AG09319 (cell line): ENCODE measurements around the gene SHPK.

ENCODE experiments used
- DNase-seq: peaks from one replicate; pipeline ENCODE4 v3.0.0-alpha.2; 2010; ENCODE audit warnings: low read depth; ENCODE audit errors: extremely low read depth
- TF ChIP-seq, protein P1 (sequence below): IDR thresholded peaks from 2 replicates; pipeline ENCODE4 v1.5.1; 2011; ENCODE audit warnings: low read depth, mild to moderate bottlenecking, inconsistent platforms, low read length, moderate library complexity

Gene SHPK

DNA sequence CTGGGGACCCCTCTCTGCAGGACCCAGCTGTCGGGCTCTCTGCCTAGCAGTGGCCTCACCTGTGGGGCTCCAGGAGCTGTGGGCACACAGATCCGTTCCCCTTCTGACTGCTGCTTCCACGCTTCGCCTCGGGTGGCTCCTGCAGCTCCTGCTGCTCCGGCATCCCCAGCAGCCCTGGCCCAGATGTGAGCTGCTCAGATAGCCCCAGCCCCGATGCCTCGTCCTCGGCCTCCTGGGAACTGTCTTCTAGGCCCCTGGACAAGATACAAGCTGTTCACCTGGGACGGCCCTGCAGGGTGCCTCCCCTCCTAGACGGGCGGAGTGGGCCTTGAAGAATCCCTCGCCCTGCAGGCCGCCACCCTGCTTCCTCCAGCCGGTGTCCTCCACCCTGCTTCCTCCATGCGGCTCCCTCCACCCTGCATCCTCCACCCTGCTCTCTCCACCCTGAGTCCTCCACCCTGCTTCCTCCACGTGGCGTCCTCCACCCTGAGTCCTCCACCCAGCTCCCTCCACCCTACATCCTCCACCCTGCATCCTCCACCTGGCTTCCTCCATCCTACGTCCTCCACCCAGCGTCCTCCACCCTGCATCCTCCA is 43.6 kb upstream of the SHPK start:
- TF ChIP-seq, protein P1, sequence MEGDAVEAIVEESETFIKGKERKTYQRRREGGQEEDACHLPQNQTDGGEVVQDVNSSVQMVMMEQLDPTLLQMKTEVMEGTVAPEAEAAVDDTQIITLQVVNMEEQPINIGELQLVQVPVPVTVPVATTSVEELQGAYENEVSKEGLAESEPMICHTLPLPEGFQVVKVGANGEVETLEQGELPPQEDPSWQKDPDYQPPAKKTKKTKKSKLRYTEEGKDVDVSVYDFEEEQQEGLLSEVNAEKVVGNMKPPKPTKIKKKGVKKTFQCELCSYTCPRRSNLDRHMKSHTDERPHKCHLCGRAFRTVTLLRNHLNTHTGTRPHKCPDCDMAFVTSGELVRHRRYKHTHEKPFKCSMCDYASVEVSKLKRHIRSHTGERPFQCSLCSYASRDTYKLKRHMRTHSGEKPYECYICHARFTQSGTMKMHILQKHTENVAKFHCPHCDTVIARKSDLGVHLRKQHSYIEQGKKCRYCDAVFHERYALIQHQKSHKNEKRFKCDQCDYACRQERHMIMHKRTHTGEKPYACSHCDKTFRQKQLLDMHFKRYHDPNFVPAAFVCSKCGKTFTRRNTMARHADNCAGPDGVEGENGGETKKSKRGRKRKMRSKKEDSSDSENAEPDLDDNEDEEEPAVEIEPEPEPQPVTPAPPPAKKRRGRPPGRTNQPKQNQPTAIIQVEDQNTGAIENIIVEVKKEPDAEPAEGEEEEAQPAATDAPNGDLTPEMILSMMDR: no peak
- DNase-seq: no peak

DNA sequence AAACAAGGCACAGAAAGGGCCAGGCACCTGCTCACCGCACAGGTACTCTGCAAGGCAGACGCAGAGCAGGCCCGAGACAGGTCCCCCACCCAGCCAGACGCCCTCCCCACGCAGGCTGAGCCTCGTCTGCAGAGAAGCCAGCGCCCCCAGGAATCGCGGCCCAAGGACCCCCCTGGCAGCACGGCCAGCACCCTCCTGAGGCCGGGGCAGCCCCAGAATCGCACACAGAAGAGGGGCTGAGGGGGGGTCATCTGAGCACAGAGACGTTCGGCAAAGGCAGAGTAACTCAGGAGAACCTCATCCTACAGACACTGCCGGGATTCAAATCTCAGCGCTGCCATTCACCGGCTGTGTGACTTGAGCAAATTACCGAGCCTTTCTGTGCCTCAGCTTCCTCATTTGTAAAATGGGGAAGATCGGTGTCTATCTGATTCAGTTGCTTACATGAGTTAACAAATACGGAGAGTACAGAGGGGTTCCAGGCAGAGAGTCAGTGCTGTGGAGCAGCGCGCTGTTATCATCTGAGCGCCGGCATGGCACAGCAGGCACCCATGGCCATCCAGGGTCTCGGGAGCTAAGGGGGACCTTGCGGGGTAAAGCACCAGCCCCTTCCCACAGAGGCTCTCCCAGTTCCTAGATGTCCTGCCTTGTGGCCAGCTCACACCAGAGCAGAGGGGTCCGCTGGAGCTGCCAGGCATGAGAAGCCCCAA is 42.9 kb upstream of the SHPK start:
- TF ChIP-seq, protein P1: no peak
- no peak for DNase-seq

GRCh38 chr17:3678095-3678820 is 42.2 kb upstream of the SHPK start:
- DNase-seq: no peak
- TF ChIP-seq, protein P1: no peak

DNA sequence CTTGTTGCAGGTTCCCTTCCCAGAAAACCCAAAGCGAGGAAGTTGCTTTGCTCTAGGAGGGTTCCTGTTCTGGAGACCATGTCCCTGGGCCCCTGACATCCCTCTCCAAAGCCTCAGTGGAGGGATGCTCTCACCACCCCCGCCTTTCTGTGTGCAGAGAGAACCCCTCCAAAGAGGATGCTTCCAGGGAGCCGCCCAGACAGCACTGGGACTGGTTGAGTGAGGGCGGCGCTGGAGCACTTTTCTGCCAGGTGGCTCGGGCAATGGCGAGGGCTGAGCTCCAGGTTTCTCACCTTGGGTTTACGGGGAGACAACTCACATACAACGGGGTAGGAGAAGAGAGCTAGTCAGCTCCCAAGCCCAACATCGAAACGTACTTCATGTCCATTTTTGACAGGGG is 39.8 kb upstream of the SHPK start:
- TF ChIP-seq, protein P1: no peak
- DNase-seq: no peak

GRCh38 chr17:3672571-3672970 is 36.5 kb upstream of the SHPK start:
- DNase-seq: no peak
- TF ChIP-seq, protein P1: no peak

DNA sequence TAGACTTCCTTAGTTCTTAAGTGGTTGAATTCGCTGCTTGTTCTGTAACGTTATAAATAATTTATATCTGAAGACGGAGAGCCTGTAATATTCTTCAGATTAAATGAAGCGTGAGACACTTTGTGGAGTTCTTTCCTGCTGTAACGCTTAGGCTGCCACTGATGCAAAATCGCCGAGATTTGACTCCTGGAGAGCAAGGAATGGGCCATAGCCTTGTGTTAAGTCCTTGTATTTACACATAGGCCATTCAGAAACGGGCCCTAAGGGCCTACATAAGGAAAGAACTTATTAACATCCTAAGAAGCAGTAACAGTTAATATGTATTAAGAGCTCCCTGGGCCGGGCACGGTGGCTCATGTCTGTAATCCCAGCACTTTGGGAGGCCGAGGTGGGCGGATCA is 33.5 kb upstream of the SHPK start:
- no peak for DNase-seq
- TF ChIP-seq, protein P1: no peak

DNA sequence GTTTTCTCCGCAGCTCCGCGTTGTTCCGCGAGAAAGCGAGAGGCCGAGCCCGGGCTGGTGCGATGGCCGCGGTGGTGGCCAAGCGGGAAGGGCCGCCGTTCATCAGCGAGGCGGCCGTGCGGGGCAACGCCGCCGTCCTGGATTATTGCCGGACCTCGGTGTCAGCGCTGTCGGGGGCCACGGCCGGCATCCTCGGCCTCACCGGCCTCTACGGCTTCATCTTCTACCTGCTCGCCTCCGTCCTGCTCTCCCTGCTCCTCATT is 33.0 kb upstream of the SHPK start:
- DNase-seq: no peak
- TF ChIP-seq, protein P1: no peak
